Fibroblast of skin of scalp (primary cell): ENCODE measurements around the gene ERFL.

Source experiments
- DNase-seq: peaks from one replicate; pipeline ENCODE4 v3.0.0-alpha.2; 2013

ERFL gene

GRCh38 chr19:41895745-41896580 lies 32.3 kb downstream of the ERFL start:
- no peak for DNase-seq

GRCh38 chr19:41894350-41894749 lies 33.9 kb downstream of the ERFL start:
- DNase-seq, result no peak

- peak; percentile 34 for DNase-seq
Measured at GRCh38 chr19:41893899-41894298, 34.4 kb downstream of the ERFL start.

- DNase-seq, result no peak
Measured at GRCh38 chr19:41892173-41892902, 35.9 kb downstream of the ERFL start.

GRCh38 chr19:41890936-41891335 lies 37.3 kb downstream of the ERFL start:
- DNase-seq, result no peak

GRCh38 chr19:41889896-41890295 lies 38.4 kb downstream of the ERFL start:
- DNase-seq, result no peak

GRCh38 chr19:41888926-41889325 lies 39.3 kb downstream of the ERFL start:
- DNase-seq, result no peak

- DNase-seq, result no peak
Measured at GRCh38 chr19:41887711-41888382, 40.4 kb downstream of the ERFL start.

- no peak for DNase-seq
Measured at GRCh38 chr19:41886761-41887710, 41.2 kb downstream of the ERFL start.

- peak; percentile 97 for DNase-seq
Measured at GRCh38 chr19:41883821-41884733, 44.2 kb downstream of the ERFL start.

- no peak for DNase-seq
Measured at GRCh38 chr19:41883463-41883820, 44.8 kb downstream of the ERFL start.

- DNase-seq, result peak; percentile 34
Measured at GRCh38 chr19:41882568-41883462, 45.4 kb downstream of the ERFL start, which contains the start of gene ARHGEF1. Gene ARHGEF1, plus strand, starts transcription at chr19:41883184. Its CDS starts 4,899 bp downstream, at chr19:41888083.

- DNase-seq, result no peak
Measured at GRCh38 chr19:41880329-41880708, 47.9 kb downstream of the ERFL start.

GRCh38 chr19:41879670-41880328 lies 48.5 kb downstream of the ERFL start:
- no peak for DNase-seq

GRCh38 chr19:41879080-41879479 lies 49.2 kb downstream of the ERFL start:
- no peak for DNase-seq

GRCh38 chr19:41877916-41878905 lies 50.0 kb downstream of the ERFL start:
- no peak for DNase-seq

GRCh38 chr19:41876847-41877832 lies 51.1 kb downstream of the ERFL start, which contains the start of gene CD79A:
Gene CD79A, plus strand, starts transcription at chr19:41877279. Its CDS starts 26 bp downstream, at chr19:41877305.
- no peak for DNase-seq
